SK-N-SH treated with all-trans-retinoic acid at 6 μM for 48 hours (cell line): ENCODE results near the gene ZNF774.
"Not testable (repeated sequence)": the region's sequence is repeated elsewhere in the genome, so short reads cannot be mapped to it uniquely, and the experiment has no call there.

ENCODE experiments used
- ARNTL ChIP-seq: fragments of 450-650 bp; formaldehyde crosslinking; IDR thresholded peaks from 2 replicates; pipeline ENCODE4 v1.5.0; 2020; ENCODE audit warnings: low read depth, mild to moderate bottlenecking, moderate library complexity, borderline replicate concordance
- GLIS3 ChIP-seq: fragments of 250-450 bp; sonication (Bioruptor Pico); IDR thresholded peaks from 2 replicates; pipeline ENCODE4 v1.5.0; 2020; ENCODE audit warnings: mild to moderate bottlenecking, moderate library complexity
- OSR1 ChIP-seq: fragments of 250-450 bp; sonication (Bioruptor Pico); IDR thresholded peaks from 2 replicates; pipeline ENCODE4 v1.8.0; 2022; ENCODE audit warnings: moderate library complexity, mild to moderate bottlenecking, inconsistent platforms
- PATZ1 ChIP-seq: fragments of 250-450 bp; sonication (Bioruptor Pico); IDR thresholded peaks from 2 replicates; pipeline ENCODE4 v1.8.0; 2020; ENCODE audit warnings: mild to moderate bottlenecking, moderate library complexity, borderline replicate concordance
- RARB ChIP-seq: fragments of 250-450 bp; sonication (Bioruptor Pico); IDR thresholded peaks from 2 replicates; pipeline ENCODE4 v1.8.0; 2021; ENCODE audit warnings: mild to moderate bottlenecking, moderate library complexity
- SNAI2 ChIP-seq: fragments of 250-450 bp; sonication (Bioruptor Pico); IDR thresholded peaks from 2 replicates; pipeline ENCODE4 v1.5.0; 2020; ENCODE audit warnings: mild to moderate bottlenecking, moderate library complexity
- TCF4 ChIP-seq: fragments of 250-450 bp; sonication (Bioruptor Pico); IDR thresholded peaks from 2 replicates; pipeline ENCODE4 v1.8.0; 2021; ENCODE audit warnings: mild to moderate bottlenecking, moderate library complexity, borderline replicate concordance
- TSHZ2 ChIP-seq: fragments of 250-450 bp; sonication (Bioruptor Pico); IDR thresholded peaks from 2 replicates; pipeline ENCODE4 v1.5.0; 2020; ENCODE audit warnings: mild to moderate bottlenecking, moderate library complexity
- ZC3H10 ChIP-seq: fragments of 250-450 bp; sonication (Bioruptor Pico); IDR thresholded peaks from 2 replicates; pipeline ENCODE4 v1.5.1; 2021; ENCODE audit warnings: mild to moderate bottlenecking, moderate library complexity
- ZFP3 ChIP-seq: fragments of 250-450 bp; sonication (Bioruptor Pico); IDR thresholded peaks from 2 replicates; pipeline ENCODE4 v1.5.0; 2020; ENCODE audit warnings: mild to moderate bottlenecking, moderate library complexity
- ZNF70 ChIP-seq: fragments of 450-650 bp; formaldehyde crosslinking; IDR thresholded peaks from 2 replicates; pipeline ENCODE4 v1.5.0; 2020; ENCODE audit warnings: mild to moderate bottlenecking, moderate library complexity
- ZNF8 ChIP-seq: fragments of 450-650 bp; formaldehyde crosslinking; IDR thresholded peaks from 2 replicates; pipeline ENCODE4 v1.5.0; 2020; ENCODE audit warnings: mild to moderate bottlenecking, moderate library complexity
- TF ChIP-seq, protein P1 (sequence below): fragments of 250-450 bp; sonication (Bioruptor Pico); IDR thresholded peaks from 2 replicates; pipeline ENCODE4 v1.5.1; 2020; ENCODE audit warnings: low read depth, mild to moderate bottlenecking, moderate library complexity

DNA sequence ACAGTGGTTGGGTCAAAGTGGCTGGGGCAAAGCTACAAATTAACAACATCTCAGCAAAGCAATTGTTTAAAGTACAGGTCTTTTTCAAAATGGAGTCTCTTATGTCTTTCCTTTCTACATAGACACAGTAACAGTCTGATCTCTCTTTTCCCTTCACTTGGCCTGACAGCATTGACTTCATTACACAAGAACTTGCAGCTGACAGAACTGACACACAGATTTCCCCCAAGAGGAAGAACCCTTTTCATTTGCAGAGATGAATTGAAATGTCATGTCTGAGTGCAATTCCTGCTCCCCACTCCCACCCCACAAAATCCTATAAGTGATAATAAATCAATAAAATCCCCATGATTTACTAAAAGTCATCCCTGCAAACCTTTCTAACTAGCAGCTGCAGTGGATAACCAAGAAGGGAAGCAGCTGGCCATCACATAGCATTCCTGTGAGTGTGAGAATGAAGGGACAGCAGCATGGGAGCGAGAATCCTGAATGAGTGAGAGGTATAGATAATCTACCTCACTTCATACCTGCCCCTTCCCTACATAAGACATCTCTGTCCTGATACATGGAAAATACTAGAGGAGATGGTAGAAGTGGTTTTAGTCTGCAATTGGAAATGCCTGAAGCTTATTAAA lies 4.5 kb upstream of the ZNF774 start:
- not testable (repeated sequence) for TF ChIP-seq ARNTL (CRISPR knock-in tag); ZNF8; ZC3H10 (CRISPR knock-in tag); RARB (CRISPR knock-in tag); TCF4 (CRISPR knock-in tag); ZFP3; PATZ1 (CRISPR knock-in tag); GLIS3 (CRISPR knock-in tag); TSHZ2 (CRISPR knock-in tag); ZNF70 (CRISPR knock-in tag); OSR1 (CRISPR knock-in tag); SNAI2 (CRISPR knock-in tag)
- TF ChIP-seq, protein P1, sequence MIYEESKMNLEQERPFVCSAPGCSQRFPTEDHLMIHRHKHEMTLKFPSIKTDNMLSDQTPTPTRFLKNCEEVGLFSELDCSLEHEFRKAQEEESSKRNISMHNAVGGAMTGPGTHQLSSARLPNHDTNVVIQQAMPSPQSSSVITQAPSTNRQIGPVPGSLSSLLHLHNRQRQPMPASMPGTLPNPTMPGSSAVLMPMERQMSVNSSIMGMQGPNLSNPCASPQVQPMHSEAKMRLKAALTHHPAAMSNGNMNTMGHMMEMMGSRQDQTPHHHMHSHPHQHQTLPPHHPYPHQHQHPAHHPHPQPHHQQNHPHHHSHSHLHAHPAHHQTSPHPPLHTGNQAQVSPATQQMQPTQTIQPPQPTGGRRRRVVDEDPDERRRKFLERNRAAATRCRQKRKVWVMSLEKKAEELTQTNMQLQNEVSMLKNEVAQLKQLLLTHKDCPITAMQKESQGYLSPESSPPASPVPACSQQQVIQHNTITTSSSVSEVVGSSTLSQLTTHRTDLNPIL, result not testable (repeated sequence)
